Sigmoid colon (tissue), 4 donors: Measurements from ENCODE around the gene COL12A1.

ENCODE experiments used
- CTCF ChIP-seq, 4 experiments: fragments of 450-650 bp in 3 of 4; fragments of 200-600 bp in 1 of 4; IDR thresholded peaks; one replicate each; pipeline ENCODE4 v1.5.1; 2016 to 2019; ENCODE audit warnings: antibody characterized with exemption in 4 of 4, mild to moderate bottlenecking in 3 of 4, moderate library complexity in 2 of 4
- POLR2AphosphoS5 ChIP-seq, 4 donors: sonication (generic); formaldehyde crosslinking; IDR thresholded peaks; one replicate each; pipeline ENCODE4 v1.6.1; 2017; ENCODE audit warnings: antibody characterized with exemption in 4 of 4

GRCh38 chr6:75222261-75222660 lies 16.4 kb upstream of the COL12A1 start:
- no peak for TF ChIP-seq CTCF (IDR thresholded peaks at IDR 0.05)
- TF ChIP-seq POLR2AphosphoS5 (IDR thresholded peaks at IDR 0.05) = peak in 1 of 4 donors; percentile 14
